ENCODE measurements around the gene SERPINA10. TPM values are rescaled to one million over a fixed set of nuclear protein-coding genes. Genes with fewer than 3 reads are reported as not detected.

The SERPINA10 gene
- total and polyA plus RNA-seq, 2 of the 13 experiments (the other 11 are each of a cell fraction or from before 2014, with no cell fraction given), result 20.1 to 20.2 TPM

- TF ChIP-seq ZBTB20 (CRISPR knock-in tag; IDR thresholded peaks at IDR 0.05; ENCODE audit: borderline replicate concordance, low read depth) (peak; percentile 82), PRPF4 (IDR thresholded peaks at IDR 0.05; ENCODE audit: low read depth, low read length, poor library complexity, severe bottlenecking) (no peak), CHCHD3 (CRISPR knock-in tag; IDR thresholded peaks at IDR 0.05) (no peak), FIP1L1 (IDR thresholded peaks at IDR 0.05; ENCODE audit: borderline replicate concordance, insufficient read depth, low read depth, low read length) (no peak), GMEB2 (CRISPR knock-in tag; IDR thresholded peaks at IDR 0.05; ENCODE audit: low read depth) (no peak), ZNF276 (CRISPR knock-in tag; IDR thresholded peaks at IDR 0.05; ENCODE audit: low read depth) (no peak), ZNF678 (CRISPR knock-in tag; IDR thresholded peaks at IDR 0.05) (no peak), PHF8 (CRISPR knock-in tag; IDR thresholded peaks at IDR 0.05) (peak; percentile 60; the same call in 1 of the 2 replicates), IRF2 (CRISPR knock-in tag; IDR thresholded peaks at IDR 0.05) (no peak), ZNF280D (CRISPR knock-in tag; IDR thresholded peaks at IDR 0.05) (peak; percentile 81), ZNF333 (CRISPR knock-in tag; IDR thresholded peaks at IDR 0.05; ENCODE audit: borderline replicate concordance) (peak; percentile 73), SNAPC2 (CRISPR knock-in tag; IDR thresholded peaks at IDR 0.05) (no peak), ZNF383 (CRISPR knock-in tag; IDR thresholded peaks at IDR 0.05; ENCODE audit: borderline replicate concordance) (no peak), PBX2 (CRISPR knock-in tag; IDR thresholded peaks at IDR 0.05) (no peak), CTCF (CRISPR knock-in tag; IDR thresholded peaks at IDR 0.05) (no peak)
These were observed 29.8 kb upstream of the SERPINA10 start, which contains the start of gene SERPINA6 (continued) for GRCh38 chr14:94322648-94323570.

Data from HepG2 (cell line).